Measurements from ENCODE around the gene FAM131C.
"Not testable (repeated sequence)": the region's sequence is repeated elsewhere in the genome, so short reads cannot be mapped to it uniquely, and the experiment has no call there.

FAM131C gene

DNA sequence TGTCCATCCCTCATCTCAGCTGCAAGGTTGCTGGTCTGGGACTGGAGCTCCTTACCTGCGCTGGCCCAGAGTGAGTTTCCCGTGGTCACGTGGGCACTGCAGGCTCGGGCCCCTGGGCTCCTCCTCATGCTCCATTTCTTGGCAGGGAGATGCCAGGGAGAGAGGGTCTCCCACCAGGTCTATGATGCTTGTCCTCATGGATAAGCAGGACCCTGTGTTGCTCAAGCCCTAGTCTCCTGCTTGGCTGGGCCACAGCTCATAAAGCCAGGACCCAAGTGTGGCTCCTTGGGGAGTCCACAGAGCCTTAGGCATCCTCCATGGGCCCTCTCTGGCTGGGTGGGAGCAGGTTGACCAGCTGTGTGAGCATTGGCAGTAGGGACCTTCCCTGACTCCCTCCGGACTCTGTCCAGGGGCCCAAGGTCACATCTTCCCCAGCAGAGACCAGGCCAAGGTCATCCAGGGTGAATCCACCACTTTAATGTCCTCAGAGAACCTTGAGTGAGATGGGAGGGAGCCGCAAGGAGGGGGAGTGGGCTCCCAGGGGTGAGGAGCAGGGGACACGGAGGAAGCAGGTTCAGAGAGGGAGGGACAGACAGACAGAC, 16.0 kb downstream of the FAM131C start:
- DNase-seq, result not testable (repeated sequence)

DNA sequence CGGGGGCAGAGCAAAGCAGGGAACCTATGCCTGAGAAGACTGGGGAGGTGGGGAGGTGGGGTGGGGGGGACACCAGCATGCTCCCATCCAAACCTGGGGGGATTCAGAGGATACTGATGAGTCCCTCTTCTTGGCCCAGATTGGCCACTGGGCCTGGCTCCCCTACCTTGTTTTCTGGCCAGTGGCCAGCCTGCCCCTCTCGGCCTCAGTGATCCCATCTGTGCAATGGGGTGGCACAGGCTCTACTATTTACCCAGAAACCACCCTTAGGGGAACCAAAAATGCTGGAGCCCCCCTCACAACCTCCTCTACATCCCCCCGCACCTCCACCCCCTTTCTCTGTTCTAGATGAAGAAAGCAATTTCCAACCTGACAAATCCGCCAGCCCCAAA, 16.9 kb downstream of the FAM131C start:
- DNase-seq, result not testable (repeated sequence)

DNA sequence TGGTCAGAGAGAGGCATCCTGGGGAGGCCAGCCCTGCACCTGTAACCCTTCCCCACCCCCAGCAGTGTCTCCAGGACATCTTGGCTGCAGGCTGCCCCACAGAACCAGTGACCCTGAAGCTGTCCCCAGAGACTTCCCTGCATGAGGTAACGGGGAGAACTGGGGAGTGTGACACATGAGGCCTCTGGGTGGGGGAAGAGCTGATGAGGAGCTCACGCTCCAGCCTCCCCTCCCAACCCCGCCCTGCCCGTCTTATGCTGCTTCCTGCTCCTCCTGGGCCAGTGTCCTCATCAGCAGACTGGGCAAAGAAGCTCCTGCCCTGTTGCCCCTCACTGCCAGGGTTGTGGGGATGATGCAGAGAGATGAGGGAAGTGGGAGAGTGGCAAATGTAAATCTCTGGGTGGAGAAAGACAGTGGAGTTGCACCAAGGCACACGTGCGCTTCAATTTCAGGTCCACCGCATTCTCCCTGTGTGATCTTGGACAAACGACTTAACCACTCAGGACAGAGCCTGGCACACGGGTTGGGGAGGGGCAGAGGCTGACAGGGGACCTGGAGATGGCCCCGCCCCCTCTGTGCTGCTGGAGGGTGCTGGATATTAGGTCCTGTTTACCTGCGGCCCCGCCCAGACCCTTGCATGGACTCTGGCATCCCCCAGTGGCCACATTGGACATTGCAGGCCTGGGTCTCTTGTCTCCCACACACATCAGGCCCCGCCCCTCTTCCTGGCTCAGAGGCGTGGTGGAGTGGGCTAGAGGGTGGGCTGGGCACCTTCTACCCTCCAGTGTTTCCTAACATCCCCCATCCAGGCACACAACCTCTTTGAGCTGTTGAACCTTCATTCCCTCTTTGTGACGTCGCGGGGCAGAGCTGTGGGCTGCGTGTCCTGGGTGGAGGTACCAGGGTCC, 17.6 kb downstream of the FAM131C start:
- DNase-seq, result peak; percentile 85

GRCh38 chr1:16054598-16055540, 18.6 kb downstream of the FAM131C start:
- no peak for DNase-seq

GRCh38 chr1:16053781-16054502, 19.5 kb downstream of the FAM131C start:
- DNase-seq, result no peak

DNA sequence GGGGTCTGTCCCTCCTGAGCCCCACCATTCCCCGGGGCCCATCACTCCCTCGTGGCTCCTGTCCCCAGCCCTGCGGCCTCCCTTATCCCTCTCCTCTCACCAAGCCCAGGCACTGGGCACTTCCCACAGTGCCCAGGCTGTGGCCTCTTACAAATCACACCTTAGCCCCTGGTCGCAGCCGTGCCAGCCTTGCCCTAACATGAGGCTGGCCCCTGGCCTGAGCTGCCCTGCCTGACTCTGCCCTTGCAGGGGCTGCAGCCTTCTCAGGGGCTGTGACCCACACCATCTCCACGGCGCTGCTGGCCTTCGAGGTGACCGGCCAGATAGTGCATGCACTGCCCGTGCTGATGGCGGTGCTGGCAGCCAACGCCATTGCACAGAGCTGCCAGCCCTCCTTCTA, 21.5 kb downstream of the FAM131C start:
- not testable (repeated sequence) for DNase-seq

GRCh38 chr1:16051039-16051438, 22.4 kb downstream of the FAM131C start:
- DNase-seq, result no peak

- no peak for DNase-seq
Observed at GRCh38 chr1:16050328-16050727, 23.1 kb downstream of the FAM131C start.

DNA sequence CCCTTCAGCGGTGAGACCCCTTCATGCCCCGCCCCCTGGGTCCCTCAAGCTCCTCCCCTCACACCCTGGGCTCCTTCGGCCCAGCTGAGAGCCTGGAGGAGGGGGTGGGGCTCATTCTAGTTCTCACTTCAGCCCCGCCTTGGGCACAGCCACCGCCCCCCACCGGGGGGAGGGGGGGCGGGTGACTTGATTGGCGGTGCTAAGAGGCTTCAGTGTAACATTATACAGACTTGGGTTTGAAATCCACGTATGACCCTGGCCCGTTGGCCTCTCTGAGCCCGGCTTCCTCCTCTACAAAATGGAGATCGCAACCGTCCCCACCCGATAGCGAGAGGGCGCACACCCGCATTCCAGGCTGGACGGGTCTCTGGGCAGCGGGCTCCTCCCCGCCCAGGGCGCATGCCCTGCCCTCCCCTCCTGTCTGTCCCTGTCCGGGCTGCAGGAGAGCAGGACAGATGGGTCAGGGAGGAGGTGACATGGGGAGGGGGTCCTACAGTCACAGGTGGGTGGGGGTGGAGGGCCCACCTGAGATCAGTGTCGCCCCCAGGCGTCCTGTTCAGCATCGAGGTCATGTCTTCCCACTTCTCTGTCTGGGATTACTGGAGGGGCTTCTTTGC, 24.8 kb downstream of the FAM131C start:
- DNase-seq, result peak; percentile 53

- DNase-seq, result no peak
Observed at GRCh38 chr1:16047791-16048475, 25.5 kb downstream of the FAM131C start.

DNA sequence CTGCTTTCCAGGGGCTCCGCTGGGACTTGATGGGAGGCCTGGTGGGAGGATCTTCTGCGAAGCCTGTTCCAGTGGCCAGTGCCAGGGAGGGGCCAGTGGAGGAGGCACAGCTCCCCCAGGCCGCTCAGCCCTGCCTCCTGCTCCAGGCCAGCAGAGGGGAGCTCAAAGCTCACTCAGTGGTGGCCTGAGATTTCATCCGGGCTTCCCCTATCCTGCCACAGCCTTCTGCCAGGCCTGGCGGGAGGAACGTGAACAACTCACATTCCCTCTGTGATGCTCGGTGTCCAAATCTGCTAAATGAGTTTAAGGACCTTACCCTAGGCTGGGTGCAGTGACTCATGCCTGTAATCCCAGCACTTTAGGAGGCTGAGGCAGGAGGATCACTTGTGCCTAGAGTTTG, 26.6 kb downstream of the FAM131C start:
- DNase-seq, result no peak

DNA sequence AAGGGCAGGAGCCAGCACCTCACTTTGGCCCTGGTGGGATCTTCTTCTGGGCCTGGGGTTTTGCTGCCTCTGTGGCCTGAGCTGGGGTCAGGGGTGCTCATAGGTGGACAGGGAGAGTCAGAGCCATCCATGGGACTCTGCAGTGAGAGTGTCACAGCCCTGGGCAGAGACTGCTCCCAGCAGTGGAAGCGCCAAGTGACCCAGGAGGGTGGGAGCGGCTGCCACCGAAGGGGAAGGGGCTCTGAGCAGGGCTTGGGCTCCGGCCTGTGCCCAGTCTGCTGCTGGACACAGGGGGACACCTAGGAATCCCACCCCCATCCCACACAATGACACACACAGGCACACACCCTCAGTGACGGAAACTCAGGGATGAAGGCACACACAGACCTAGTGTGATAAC, 29.5 kb downstream of the FAM131C start:
- DNase-seq, result no peak

- DNase-seq, result no peak
Observed at GRCh38 chr1:16043521-16043920, 29.9 kb downstream of the FAM131C start, which contains the start of gene CLCNKB. CLCNKB (plus strand) TSS chr1:16043782; CDS start chr1:16044493, 711 bp downstream.

DNA sequence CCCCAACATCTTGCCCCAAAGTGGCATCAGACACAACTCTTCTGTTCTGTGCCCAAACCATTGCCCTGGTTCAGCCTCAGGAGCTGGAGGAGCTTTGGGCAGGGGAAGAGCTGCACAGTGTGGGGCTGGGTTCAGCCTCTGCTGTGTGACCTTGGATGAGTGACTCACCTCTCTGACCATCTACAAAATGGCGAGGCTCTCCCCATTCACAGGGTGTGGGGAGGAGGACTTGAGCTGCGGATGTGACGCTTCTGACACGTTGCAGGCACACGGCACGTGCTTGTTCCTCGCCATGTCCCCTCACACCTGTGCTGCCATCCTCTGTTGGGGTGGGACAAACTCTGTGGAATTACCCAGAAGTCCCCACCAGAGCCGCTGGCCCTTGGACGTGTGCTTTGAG, 30.8 kb downstream of the FAM131C start:
- DNase-seq, result not testable (repeated sequence)

DNA sequence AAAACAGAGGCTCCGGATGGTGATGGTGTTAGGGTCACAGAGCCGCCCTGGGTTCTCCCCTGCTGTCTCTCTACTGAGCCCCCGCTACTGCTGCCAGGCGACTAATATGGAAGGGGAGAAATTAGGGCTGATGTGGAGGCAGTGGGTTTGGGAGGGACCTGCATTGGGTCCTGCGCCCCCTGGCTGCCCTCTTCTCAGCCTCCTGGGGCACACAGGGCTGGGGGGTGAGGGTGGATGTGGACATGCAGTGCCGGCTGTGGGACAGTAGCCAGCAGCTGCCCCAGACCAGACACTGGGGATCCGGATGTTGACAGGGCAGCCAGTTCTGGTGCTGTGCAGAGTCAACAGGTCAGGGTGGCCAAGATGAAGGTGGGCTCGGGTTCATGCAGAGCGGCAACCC, 31.4 kb downstream of the FAM131C start:
- no peak for DNase-seq

GRCh38 chr1:16041200-16041599, 32.3 kb downstream of the FAM131C start:
- DNase-seq, result no peak

- not testable (repeated sequence) for DNase-seq
Observed at GRCh38 chr1:16039871-16040270, 33.6 kb downstream of the FAM131C start.

DNA sequence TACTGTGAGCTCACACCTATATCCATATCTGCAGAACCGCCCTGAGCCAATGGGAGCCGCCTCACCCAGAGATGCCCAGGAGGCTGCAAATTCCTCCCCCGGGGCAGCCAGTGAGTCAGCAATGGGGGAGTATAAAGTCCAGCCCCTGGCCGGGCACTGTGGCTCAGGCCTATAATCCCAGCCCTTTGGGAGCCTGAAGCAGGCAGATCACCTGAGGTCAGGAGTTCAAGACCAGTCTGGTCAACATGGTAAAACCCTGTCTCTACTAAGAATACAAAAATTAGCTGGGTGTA, 34.9 kb downstream of the FAM131C start:
- no peak for DNase-seq

DNA sequence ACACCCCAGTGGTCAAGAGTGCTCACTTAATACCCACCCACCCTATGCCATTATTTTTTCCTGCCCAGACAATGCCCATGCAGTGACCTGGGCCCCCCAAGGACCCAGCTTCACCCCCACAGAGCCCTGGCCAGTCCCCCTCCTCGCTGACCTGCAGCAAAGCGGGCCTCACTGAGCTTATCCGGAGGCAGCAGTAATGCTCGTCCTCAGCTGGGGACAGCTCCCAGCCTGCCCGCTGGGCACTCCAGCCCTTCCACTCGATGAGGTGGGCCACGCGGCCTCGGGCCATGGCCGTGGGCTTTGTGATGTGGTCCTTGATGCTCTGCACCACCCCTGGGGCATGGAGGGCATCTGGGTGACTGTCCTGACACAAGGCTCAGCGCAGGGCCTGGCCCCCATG, 37.0 kb downstream of the FAM131C start:
- not testable (repeated sequence) for DNase-seq

DNA sequence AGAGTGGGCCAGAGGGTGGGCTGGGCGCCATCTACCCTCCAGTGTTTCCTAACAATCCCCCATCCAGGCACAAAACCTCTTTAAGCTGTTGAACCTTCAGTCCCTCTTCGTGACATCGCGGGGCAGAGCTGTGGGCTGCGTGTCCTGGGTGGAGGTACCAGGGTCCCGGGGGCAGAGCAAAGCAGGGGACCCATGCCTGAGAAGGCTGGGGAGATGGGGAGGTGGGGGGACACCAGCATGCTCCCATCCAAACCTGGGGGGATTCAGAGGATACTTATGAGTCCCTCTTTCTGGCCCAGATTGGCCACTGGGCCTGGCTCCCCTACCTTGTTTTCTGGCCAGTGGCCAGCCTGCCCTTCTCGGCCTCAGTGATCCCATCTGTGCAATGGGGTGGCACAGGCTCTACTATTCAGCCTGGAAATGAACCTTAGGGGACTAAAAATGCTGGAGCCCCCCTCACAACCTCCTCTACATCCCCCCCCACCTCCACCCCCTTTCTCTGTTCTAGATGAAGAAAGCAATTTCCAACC, 40.3 kb downstream of the FAM131C start:
- not testable (repeated sequence) for DNase-seq
